ENCODE data around the gene CNTNAP1. TPM values are rescaled to one million over a fixed set of nuclear protein-coding genes. Genes with fewer than 3 reads are reported as not detected.
A peak's percentile ranks its signal among the peaks of the same experiment; 100 is the strongest.

CNTNAP1 gene
- total and polyA plus RNA-seq, 9 of the 15 experiments (the other 6 are each of a cell fraction or from before 2014, with no cell fraction given) = 0.10 to 1.8 (median 0.62) TPM

DNA sequence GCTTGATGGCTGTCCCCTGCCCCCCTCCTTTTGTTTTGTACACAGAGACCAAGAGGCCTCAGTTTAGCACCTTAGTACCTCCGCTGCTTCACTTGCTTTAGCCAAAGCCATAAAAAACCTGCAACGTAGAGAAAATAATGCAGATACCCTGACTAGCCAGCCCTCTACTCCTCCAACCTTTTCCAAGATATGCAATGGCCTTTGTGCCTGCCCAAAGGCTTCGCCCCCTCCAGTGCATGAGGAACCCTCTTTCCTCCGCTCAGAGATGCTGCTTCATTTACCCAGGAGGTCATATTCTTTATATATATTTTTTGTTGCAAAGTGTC, 17.0 kb downstream of the CNTNAP1 start (continued):
- TF ChIP-seq, protein P1, sequence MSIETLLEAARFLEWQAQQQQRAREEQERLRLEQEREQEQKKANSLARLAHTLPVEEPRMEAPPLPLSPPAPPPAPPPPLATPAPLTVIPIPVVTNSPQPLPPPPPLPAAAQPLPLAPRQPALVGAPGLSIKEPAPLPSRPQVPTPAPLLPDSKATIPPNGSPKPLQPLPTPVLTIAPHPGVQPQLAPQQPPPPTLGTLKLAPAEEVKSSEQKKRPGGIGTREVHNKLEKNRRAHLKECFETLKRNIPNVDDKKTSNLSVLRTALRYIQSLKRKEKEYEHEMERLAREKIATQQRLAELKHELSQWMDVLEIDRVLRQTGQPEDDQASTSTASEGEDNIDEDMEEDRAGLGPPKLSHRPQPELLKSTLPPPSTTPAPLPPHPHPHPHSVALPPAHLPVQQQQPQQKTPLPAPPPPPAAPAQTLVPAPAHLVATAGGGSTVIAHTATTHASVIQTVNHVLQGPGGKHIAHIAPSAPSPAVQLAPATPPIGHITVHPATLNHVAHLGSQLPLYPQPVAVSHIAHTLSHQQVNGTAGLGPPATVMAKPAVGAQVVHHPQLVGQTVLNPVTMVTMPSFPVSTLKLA (conservative IDR thresholded peaks at IDR 0.05) = no peak
- TF ChIP-seq HMG20B (CRISPR knock-in tag; IDR thresholded peaks at IDR 0.05) (no peak), LCOR (CRISPR knock-in tag; IDR thresholded peaks at IDR 0.05) (no peak), ZBTB33 (CRISPR knock-in tag; IDR thresholded peaks at IDR 0.05) (no peak), ZNF699 (CRISPR knock-in tag; IDR thresholded peaks at IDR 0.05; ENCODE audit: insufficient replicate concordance) (no peak), PHB (CRISPR knock-in tag; IDR thresholded peaks at IDR 0.05) (no peak), ZNF165 (CRISPR knock-in tag; IDR thresholded peaks at IDR 0.05; ENCODE audit: borderline replicate concordance) (no peak), KDM4B (IDR thresholded peaks at IDR 0.05; ENCODE audit: borderline replicate concordance in 2 of 2, low read depth in 1 of 2) (no peak), HOMEZ (CRISPR knock-in tag; IDR thresholded peaks at IDR 0.05) (no peak), SNIP1 (IDR thresholded peaks at IDR 0.05; ENCODE audit: low read depth) (no peak), IFI16 (CRISPR knock-in tag; IDR thresholded peaks at IDR 0.05) (no peak), ZNF444 (CRISPR knock-in tag; IDR thresholded peaks at IDR 0.05) (no peak), KLF1 (tag; IDR thresholded peaks at IDR 0.05) (no peak)
- TF ChIP-seq, protein P2, sequence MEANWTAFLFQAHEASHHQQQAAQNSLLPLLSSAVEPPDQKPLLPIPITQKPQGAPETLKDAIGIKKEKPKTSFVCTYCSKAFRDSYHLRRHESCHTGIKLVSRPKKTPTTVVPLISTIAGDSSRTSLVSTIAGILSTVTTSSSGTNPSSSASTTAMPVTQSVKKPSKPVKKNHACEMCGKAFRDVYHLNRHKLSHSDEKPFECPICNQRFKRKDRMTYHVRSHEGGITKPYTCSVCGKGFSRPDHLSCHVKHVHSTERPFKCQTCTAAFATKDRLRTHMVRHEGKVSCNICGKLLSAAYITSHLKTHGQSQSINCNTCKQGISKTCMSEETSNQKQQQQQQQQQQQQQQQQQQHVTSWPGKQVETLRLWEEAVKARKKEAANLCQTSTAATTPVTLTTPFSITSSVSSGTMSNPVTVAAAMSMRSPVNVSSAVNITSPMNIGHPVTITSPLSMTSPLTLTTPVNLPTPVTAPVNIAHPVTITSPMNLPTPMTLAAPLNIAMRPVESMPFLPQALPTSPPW (CRISPR knock-in tag; IDR thresholded peaks at IDR 0.05) = peak; percentile 79
- TF ChIP-seq, protein P3, sequence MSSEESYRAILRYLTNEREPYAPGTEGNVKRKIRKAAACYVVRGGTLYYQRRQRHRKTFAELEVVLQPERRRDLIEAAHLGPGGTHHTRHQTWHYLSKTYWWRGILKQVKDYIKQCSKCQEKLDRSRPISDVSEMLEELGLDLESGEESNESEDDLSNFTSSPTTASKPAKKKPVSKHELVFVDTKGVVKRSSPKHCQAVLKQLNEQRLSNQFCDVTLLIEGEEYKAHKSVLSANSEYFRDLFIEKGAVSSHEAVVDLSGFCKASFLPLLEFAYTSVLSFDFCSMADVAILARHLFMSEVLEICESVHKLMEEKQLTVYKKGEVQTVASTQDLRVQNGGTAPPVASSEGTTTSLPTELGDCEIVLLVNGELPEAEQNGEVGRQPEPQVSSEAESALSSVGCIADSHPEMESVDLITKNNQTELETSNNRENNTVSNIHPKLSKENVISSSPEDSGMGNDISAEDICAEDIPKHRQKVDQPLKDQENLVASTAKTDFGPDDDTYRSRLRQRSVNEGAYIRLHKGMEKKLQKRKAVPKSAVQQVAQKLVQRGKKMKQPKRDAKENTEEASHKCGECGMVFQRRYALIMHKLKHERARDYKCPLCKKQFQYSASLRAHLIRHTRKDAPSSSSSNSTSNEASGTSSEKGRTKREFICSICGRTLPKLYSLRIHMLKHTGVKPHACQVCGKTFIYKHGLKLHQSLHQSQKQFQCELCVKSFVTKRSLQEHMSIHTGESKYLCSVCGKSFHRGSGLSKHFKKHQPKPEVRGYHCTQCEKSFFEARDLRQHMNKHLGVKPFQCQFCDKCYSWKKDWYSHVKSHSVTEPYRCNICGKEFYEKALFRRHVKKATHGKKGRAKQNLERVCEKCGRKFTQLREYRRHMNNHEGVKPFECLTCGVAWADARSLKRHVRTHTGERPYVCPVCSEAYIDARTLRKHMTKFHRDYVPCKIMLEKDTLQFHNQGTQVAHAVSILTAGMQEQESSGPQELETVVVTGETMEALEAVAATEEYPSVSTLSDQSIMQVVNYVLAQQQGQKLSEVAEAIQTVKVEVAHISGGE (CRISPR knock-in tag; IDR thresholded peaks at IDR 0.05) = 0 out of 6 replicates have a peak, but pooled peaks of 1 of the 3 experiments have one; percentile 39
- TF ChIP-seq, protein P4, sequence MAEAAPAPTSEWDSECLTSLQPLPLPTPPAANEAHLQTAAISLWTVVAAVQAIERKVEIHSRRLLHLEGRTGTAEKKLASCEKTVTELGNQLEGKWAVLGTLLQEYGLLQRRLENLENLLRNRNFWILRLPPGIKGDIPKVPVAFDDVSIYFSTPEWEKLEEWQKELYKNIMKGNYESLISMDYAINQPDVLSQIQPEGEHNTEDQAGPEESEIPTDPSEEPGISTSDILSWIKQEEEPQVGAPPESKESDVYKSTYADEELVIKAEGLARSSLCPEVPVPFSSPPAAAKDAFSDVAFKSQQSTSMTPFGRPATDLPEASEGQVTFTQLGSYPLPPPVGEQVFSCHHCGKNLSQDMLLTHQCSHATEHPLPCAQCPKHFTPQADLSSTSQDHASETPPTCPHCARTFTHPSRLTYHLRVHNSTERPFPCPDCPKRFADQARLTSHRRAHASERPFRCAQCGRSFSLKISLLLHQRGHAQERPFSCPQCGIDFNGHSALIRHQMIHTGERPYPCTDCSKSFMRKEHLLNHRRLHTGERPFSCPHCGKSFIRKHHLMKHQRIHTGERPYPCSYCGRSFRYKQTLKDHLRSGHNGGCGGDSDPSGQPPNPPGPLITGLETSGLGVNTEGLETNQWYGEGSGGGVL (CRISPR knock-in tag; IDR thresholded peaks at IDR 0.05) = no peak

All from K562 (cell line).